HCT116 (cell line): ENCODE measurements around the gene GSAP. TPM values are rescaled to one million over a fixed set of nuclear protein-coding genes. Genes with fewer than 3 reads are reported as not detected.

ENCODE experiments used
- ATAC-seq: fragments of 200-7000 bp; cut with Tn5 transposase; 2 replicates; pipeline ENCODE4 v1.9.1; 2020; ENCODE audit warnings: mild to moderate bottlenecking, moderate library complexity
- BruUV-seq: library from RNA; stranded (reverse); fragments of 400-500 nt; replicated peaks from 2 replicates; lab custom pipeline; 2021; lab: Mats Ljungman, UMichigan
- CTCF ChIA-PET: fragments of 300-600 bp; sonication (Branson Sonifier 250); formaldehyde crosslinking; loops from one replicate; lab custom pipeline; 2021; ENCODE audit warnings: antibody characterized with exemption; lab: Charles Lee
- POLR2A ChIA-PET: fragments of 300-600, 350-600 bp; sonication (Branson Sonifier 250); formaldehyde crosslinking; loops from one replicate; lab custom pipeline; 2021; ENCODE audit warnings: antibody characterized with exemption; lab: Charles Lee
- RAD21 ChIA-PET, 2 experiments: fragments of 300-600 bp; sonication (Branson Sonifier 250); formaldehyde crosslinking; loops; one replicate each; lab custom pipeline; 2023; ENCODE audit warnings: low total read pairs in 2 of 2; ENCODE audit not compliant: uncharacterized antibody in 2 of 2, unreplicated experiment in 2 of 2, low non-redundant PET in 1 of 2; lab: Charles Lee
- DNase-seq: peaks from one replicate; pipeline ENCODE4 v3.0.0-alpha.2; 2010; ENCODE audit warnings: low read depth, low spot score
- H2AFZ ChIP-seq: fragments of 200-600 bp; shearing (Covaris generic), sonication (generic); 2 replicates; pipeline ENCODE4 v1.6.1; 2017; ENCODE audit warnings: low read depth, mixed run types, mixed read lengths, antibody characterized with exemption, low read length; ENCODE audit not compliant: poor library complexity, severe bottlenecking
- H3K27ac ChIP-seq: 2 replicates; pipeline ENCODE4 v1.5.1; 2012; ENCODE audit warnings: low read depth, low read length
- H3K27me3 ChIP-seq: fragments of 200-600 bp; sonication (generic); 2 replicates; pipeline ENCODE4 v1.6.1; 2016; ENCODE audit warnings: mixed run types, low read length, mixed read lengths; ENCODE audit not compliant: insufficient read depth
- H3K36me3 ChIP-seq, 2 experiments: fragments of 200-500 bp in 1 of 2; fragments of 200-600 bp in 1 of 2; sonication (Bioruptor generic) in 1 of 2; sonication (generic) in 1 of 2; 2 replicates each; pipeline versions ENCODE4 v1.5.1 to v1.6.1; 2014 to 2016; ENCODE audit warnings: low read length in 2 of 2, inconsistent platforms in 1 of 2, mixed read lengths in 1 of 2, mixed run types in 1 of 2; ENCODE audit not compliant: insufficient read depth in 2 of 2, control insufficient read depth in 1 of 2
- H3K4me1 ChIP-seq, 2 experiments: fragments of 200-600 bp in 1 of 2; sonication (generic) in 1 of 2; 2 replicates each; pipeline versions ENCODE4 v1.5.1 to v1.6.1; 2012 to 2017; ENCODE audit warnings: low read length in 2 of 2, inconsistent platforms in 1 of 2, mild to moderate bottlenecking in 1 of 2, mixed read lengths in 1 of 2, mixed run types in 1 of 2, moderate library complexity in 1 of 2; ENCODE audit not compliant: insufficient read depth in 2 of 2, control insufficient read depth in 1 of 2
- H3K4me2 ChIP-seq: fragments of 200-600 bp; sonication (generic); 2 replicates; pipeline ENCODE4 v1.6.1; 2017; ENCODE audit warnings: mixed run types, low read length, mixed read lengths
- H3K4me3 ChIP-seq, 2 experiments: fragments of 200-600 bp in 1 of 2; sonication (generic) in 1 of 2; replicated peaks in 1 of 2; 2 replicates each; pipeline ENCODE4 v1.5.1; 2011 to 2016; ENCODE audit warnings: low read length in 2 of 2, control low read depth in 1 of 2, low read depth in 1 of 2, mild to moderate bottlenecking in 1 of 2, mixed read lengths in 1 of 2, mixed run types in 1 of 2
- H3K79me2 ChIP-seq: fragments of 200-600 bp; sonication (generic); 2 replicates; pipeline ENCODE4 v1.6.1; 2017; ENCODE audit warnings: mild to moderate bottlenecking, mixed run types, low read length, moderate library complexity, mixed read lengths; ENCODE audit not compliant: insufficient read depth
- H3K9ac ChIP-seq: fragments of 200-600 bp; sonication (generic); 2 replicates; pipeline ENCODE4 v1.6.1; 2016; ENCODE audit warnings: low read length, mixed read lengths
- H3K9me2 ChIP-seq: fragments of 200-600 bp; sonication (generic), shearing (Covaris generic); 2 replicates; pipeline ENCODE4 v1.6.1; 2017; ENCODE audit warnings: mixed run types, mild to moderate bottlenecking, moderate library complexity; ENCODE audit not compliant: insufficient read depth
- H3K9me3 ChIP-seq, 2 experiments: fragments of 200-500 bp in 1 of 2; fragments of 200-600 bp in 1 of 2; sonication (Bioruptor generic) in 1 of 2; sonication (generic) in 1 of 2; 2 replicates each; pipeline ENCODE4 v1.6.1; 2014 to 2017; ENCODE audit warnings: low read length in 2 of 2, mixed read lengths in 2 of 2, inconsistent platforms in 1 of 2, low read depth in 1 of 2, mild to moderate bottlenecking in 1 of 2, mixed run types in 1 of 2, moderate library complexity in 1 of 2; ENCODE audit not compliant: control insufficient read depth in 1 of 2, insufficient read depth in 1 of 2
- H4K20me1 ChIP-seq: fragments of 200-600 bp; sonication (generic), shearing (Covaris generic); 2 replicates; pipeline ENCODE4 v1.6.1; 2017; ENCODE audit warnings: mixed run types, mild to moderate bottlenecking, moderate library complexity; ENCODE audit not compliant: insufficient read depth
- CBX3 ChIP-seq: IDR thresholded peaks from 2 replicates; pipeline ENCODE4 v1.6.1; 2012; ENCODE audit warnings: low read depth
- CEBPB ChIP-seq: IDR thresholded peaks from 2 replicates; pipeline ENCODE4 v1.6.1; 2012; ENCODE audit warnings: low read depth
- EGR1 ChIP-seq: IDR thresholded peaks from 2 replicates; pipeline ENCODE4 v1.6.1; 2012; ENCODE audit warnings: low read depth
- ELF1 ChIP-seq: IDR thresholded peaks from 2 replicates; pipeline ENCODE4 v1.6.1; 2012; ENCODE audit warnings: low read depth, borderline replicate concordance
- EZH2 ChIP-seq: fragments of 200-600 bp; sonication (generic); IDR thresholded peaks from 2 replicates; pipeline ENCODE4 v1.6.1; 2017; ENCODE audit warnings: antibody characterized with exemption, mixed run types
- FOSL1 ChIP-seq: IDR thresholded peaks from 2 replicates; pipeline ENCODE4 v1.6.1; 2012; ENCODE audit warnings: low read depth
- JUND ChIP-seq: IDR thresholded peaks from 2 replicates; pipeline ENCODE4 v1.6.1; 2012
- POLR2A ChIP-seq: IDR thresholded peaks from 2 replicates; pipeline ENCODE4 v1.7.0; 2011; ENCODE audit warnings: borderline replicate concordance; ENCODE audit not compliant: insufficient read depth, insufficient read length; ENCODE audit errors: extremely low read depth
- POLR2AphosphoS5 ChIP-seq: IDR thresholded peaks from 2 replicates; pipeline ENCODE4 v1.6.1; 2011; ENCODE audit warnings: mild to moderate bottlenecking, low read depth, low read length, moderate library complexity
- SIN3A ChIP-seq: IDR thresholded peaks from 2 replicates; pipeline ENCODE4 v1.6.1; 2012; ENCODE audit warnings: low read depth
- SP1 ChIP-seq: IDR thresholded peaks from 2 replicates; pipeline ENCODE4 v1.6.1; 2012; ENCODE audit warnings: low read depth
- SRF ChIP-seq: IDR thresholded peaks from 2 replicates; pipeline ENCODE4 v1.6.1; 2012; ENCODE audit warnings: low read depth
- TCF7L2 ChIP-seq: IDR thresholded peaks from 2 replicates; pipeline ENCODE4 v1.7.0; 2011; ENCODE audit warnings: borderline replicate concordance, inconsistent platforms; ENCODE audit not compliant: insufficient read depth, insufficient read length; ENCODE audit errors: extremely low read depth
- YY1 ChIP-seq: IDR thresholded peaks from 2 replicates; pipeline ENCODE4 v1.6.1; 2011; ENCODE audit warnings: low read length, low read depth, moderate library complexity, mild to moderate bottlenecking; ENCODE audit not compliant: insufficient replicate concordance; ENCODE audit errors: extremely low read depth
- ZNF274 ChIP-seq: fragments of 200-500 bp; sonication (Bioruptor generic); IDR thresholded peaks from 2 replicates; pipeline ENCODE4 v1.6.1; 2014; ENCODE audit warnings: mild to moderate bottlenecking, low read depth, low read length, inconsistent platforms
- intact Hi-C: fragments of 100-400 bp; cut with micrococcal nuclease; formaldehyde crosslinking; loops from 2 replicates; pipeline ENCODE4 v1.10.0; 2022
- total RNA-seq: library from RNA; stranded (reverse); gene quantifications from one replicate; pipeline ENCODE4 v1.2.1, GENCODE V29; 2021; ENCODE audit not compliant: unreplicated experiment
- TF ChIP-seq, protein P1 (sequence below): IDR thresholded peaks from 2 replicates; pipeline ENCODE4 v1.6.1; 2012
- TF ChIP-seq, protein P2 (sequence below): IDR thresholded peaks from 2 replicates; pipeline ENCODE4 v1.6.1; 2012; ENCODE audit warnings: low read depth
- TF ChIP-seq, protein P3 (sequence below): IDR thresholded peaks from 2 replicates; pipeline ENCODE4 v1.6.1; 2011; ENCODE audit warnings: mild to moderate bottlenecking, low read length, moderate library complexity; ENCODE audit not compliant: insufficient replicate concordance; ENCODE audit errors: extremely low read depth
- TF ChIP-seq, protein P4 (sequence below): IDR thresholded peaks from 2 replicates; pipeline ENCODE4 v1.6.1; 2012

Gene GSAP
- total RNA-seq, 1 experiment from 2014 or later, result not detected

DNA sequence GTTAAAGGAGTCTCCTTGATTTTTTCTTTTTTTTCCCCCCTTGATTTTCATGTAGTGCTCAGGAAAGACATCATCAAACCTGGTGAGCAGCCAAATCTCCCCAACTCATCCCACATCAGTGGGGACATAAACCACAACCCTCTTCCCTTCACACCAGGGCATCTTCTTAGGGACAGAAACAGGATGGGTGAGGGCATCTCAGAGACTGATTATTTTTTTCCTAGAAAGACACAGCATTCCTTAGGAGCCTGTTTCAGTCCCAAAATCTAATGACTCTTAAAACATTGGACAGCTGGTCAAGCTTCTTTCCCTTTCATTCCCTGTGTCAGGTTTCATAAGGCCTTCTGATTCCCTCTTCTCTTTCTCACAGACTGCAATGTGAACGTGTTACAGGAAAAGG lies 31.5 kb upstream of the GSAP start:
- TF ChIP-seq EGR1, result no peak
- TF ChIP-seq, protein P1, sequence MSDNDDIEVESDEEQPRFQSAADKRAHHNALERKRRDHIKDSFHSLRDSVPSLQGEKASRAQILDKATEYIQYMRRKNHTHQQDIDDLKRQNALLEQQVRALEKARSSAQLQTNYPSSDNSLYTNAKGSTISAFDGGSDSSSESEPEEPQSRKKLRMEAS, result no peak
- no peak for TF ChIP-seq POLR2AphosphoS5
- TF ChIP-seq SIN3A, result no peak
- TF ChIP-seq YY1, result no peak
- no peak for TF ChIP-seq SRF
- TF ChIP-seq ELF1, result no peak
- TF ChIP-seq FOSL1, result no peak
- no peak for TF ChIP-seq SP1
- no peak for TF ChIP-seq TCF7L2
- TF ChIP-seq JUND, result no peak
- TF ChIP-seq, protein P2, sequence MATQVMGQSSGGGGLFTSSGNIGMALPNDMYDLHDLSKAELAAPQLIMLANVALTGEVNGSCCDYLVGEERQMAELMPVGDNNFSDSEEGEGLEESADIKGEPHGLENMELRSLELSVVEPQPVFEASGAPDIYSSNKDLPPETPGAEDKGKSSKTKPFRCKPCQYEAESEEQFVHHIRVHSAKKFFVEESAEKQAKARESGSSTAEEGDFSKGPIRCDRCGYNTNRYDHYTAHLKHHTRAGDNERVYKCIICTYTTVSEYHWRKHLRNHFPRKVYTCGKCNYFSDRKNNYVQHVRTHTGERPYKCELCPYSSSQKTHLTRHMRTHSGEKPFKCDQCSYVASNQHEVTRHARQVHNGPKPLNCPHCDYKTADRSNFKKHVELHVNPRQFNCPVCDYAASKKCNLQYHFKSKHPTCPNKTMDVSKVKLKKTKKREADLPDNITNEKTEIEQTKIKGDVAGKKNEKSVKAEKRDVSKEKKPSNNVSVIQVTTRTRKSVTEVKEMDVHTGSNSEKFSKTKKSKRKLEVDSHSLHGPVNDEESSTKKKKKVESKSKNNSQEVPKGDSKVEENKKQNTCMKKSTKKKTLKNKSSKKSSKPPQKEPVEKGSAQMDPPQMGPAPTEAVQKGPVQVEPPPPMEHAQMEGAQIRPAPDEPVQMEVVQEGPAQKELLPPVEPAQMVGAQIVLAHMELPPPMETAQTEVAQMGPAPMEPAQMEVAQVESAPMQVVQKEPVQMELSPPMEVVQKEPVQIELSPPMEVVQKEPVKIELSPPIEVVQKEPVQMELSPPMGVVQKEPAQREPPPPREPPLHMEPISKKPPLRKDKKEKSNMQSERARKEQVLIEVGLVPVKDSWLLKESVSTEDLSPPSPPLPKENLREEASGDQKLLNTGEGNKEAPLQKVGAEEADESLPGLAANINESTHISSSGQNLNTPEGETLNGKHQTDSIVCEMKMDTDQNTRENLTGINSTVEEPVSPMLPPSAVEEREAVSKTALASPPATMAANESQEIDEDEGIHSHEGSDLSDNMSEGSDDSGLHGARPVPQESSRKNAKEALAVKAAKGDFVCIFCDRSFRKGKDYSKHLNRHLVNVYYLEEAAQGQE, result no peak
- no peak for TF ChIP-seq ZNF274
- no peak for TF ChIP-seq POLR2A
- TF ChIP-seq, protein P3, sequence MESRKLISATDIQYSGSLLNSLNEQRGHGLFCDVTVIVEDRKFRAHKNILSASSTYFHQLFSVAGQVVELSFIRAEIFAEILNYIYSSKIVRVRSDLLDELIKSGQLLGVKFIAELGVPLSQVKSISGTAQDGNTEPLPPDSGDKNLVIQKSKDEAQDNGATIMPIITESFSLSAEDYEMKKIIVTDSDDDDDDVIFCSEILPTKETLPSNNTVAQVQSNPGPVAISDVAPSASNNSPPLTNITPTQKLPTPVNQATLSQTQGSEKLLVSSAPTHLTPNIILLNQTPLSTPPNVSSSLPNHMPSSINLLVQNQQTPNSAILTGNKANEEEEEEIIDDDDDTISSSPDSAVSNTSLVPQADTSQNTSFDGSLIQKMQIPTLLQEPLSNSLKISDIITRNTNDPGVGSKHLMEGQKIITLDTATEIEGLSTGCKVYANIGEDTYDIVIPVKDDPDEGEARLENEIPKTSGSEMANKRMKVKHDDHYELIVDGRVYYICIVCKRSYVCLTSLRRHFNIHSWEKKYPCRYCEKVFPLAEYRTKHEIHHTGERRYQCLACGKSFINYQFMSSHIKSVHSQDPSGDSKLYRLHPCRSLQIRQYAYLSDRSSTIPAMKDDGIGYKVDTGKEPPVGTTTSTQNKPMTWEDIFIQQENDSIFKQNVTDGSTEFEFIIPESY, result no peak
- TF ChIP-seq, protein P4, sequence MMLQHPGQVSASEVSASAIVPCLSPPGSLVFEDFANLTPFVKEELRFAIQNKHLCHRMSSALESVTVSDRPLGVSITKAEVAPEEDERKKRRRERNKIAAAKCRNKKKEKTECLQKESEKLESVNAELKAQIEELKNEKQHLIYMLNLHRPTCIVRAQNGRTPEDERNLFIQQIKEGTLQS, result no peak
- TF ChIP-seq CBX3, result no peak
- no peak for TF ChIP-seq EZH2
- no peak for TF ChIP-seq CEBPB

More for the DNA sequence above, 31.5 kb upstream of the GSAP start:
- CTCF ChIA-PET, result no interaction called here
- Histone ChIP-seq H3K9me2 (no peaks in the 10 kb centered on the region), H3K79me2 (no peaks in the 10 kb centered on the region), H3K27ac (no peak overlapping the region), H2AFZ (no peak overlapping the region), H3K9ac (no peak overlapping the region), H4K20me1 (no peaks in the 10 kb centered on the region), H3K4me1 (no peaks in the 10 kb centered on the region), H3K4me2 (no peak overlapping the region), H3K9me3 (no peaks in the 10 kb centered on the region), H3K36me3 (no peaks in the 10 kb centered on the region), H3K27me3 (no peaks in the 10 kb centered on the region), H3K4me3 (no peak overlapping the region)
- DNase-seq (no peak), ATAC-seq (no peak)
- intact Hi-C loops, result no loop called here
- POLR2A ChIA-PET, result no interaction called here
- BruUV-seq, result no TSS peak
- RAD21 ChIA-PET, result no interaction called here
